Mononuclear cell (primary cell): ENCODE measurements around the gene OR4K5. TPM values are rescaled to one million over a fixed set of nuclear protein-coding genes. Genes with fewer than 3 reads are reported as not detected.

Experiments
- H3K27me3 ChIP-seq: 2 replicates; pipeline ENCODE4 v1.6.0; 2011; ENCODE audit warnings: low read length, control low read depth; ENCODE audit not compliant: insufficient read depth
- H3K4me1 ChIP-seq: 2 replicates; pipeline ENCODE4 v1.5.1; 2011; ENCODE audit warnings: mild to moderate bottlenecking, low read length, control low read depth; ENCODE audit not compliant: insufficient read depth
- H3K4me3 ChIP-seq: 2 replicates; pipeline ENCODE4 v1.5.1; 2011; ENCODE audit warnings: mild to moderate bottlenecking, low read length, moderate library complexity
- H3K9me3 ChIP-seq: 2 replicates; pipeline ENCODE4 v1.5.1; 2011; ENCODE audit warnings: low read depth, mild to moderate bottlenecking, control low read depth, low read length
- total RNA-seq: library from RNA; depleted of rRNA; stranded (reverse); fragments of >200 nt; gene quantifications from one replicate; pipeline ENCODE4 v1.2.3, GENCODE V29; 2012

The OR4K5 gene, protein sequence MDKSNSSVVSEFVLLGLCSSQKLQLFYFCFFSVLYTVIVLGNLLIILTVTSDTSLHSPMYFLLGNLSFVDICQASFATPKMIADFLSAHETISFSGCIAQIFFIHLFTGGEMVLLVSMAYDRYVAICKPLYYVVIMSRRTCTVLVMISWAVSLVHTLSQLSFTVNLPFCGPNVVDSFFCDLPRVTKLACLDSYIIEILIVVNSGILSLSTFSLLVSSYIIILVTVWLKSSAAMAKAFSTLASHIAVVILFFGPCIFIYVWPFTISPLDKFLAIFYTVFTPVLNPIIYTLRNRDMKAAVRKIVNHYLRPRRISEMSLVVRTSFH
- total RNA-seq = not detected

DNA sequence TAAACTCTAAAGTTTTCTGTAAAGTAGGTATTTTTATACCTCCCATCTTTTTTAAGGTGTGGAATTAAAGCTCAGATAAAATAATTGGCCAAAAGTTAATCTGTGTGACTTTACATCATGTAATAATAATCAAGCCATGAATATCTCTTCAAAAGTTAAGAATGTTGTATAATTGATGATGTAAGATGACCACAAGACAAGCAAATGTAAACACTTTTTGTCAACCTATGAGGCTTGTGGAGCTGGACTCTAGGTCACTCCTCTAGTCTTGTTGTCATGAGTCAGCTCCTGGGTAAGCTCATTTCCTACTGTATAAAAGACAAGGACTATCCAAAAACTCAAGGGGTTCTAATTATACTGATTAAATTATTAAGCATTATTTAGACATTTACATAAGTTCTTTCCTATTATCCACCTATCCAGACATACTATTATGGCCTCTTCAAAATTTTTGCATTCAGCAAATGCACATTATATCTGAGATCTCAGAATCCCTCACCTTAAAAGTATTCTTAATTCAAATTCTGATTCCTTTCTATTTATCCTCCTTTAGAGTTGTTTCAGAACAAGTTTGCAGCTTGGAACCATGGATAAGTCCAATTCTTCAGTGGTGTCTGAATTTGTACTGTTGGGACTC, at the start of gene OR4K5:
OR4K5 (plus strand) TSS at position 587 of the 637 bp plus-strand sequence; CDS start at position 587, 0 bp downstream.
- Histone ChIP-seq H3K4me1 (no peaks in the 10 kb centered on the region), H3K9me3 (no peaks in the 10 kb centered on the region), H3K4me3 (no peak within 1 kb of the TSS), H3K27me3 (no peaks in the 10 kb centered on the region)

DNA sequence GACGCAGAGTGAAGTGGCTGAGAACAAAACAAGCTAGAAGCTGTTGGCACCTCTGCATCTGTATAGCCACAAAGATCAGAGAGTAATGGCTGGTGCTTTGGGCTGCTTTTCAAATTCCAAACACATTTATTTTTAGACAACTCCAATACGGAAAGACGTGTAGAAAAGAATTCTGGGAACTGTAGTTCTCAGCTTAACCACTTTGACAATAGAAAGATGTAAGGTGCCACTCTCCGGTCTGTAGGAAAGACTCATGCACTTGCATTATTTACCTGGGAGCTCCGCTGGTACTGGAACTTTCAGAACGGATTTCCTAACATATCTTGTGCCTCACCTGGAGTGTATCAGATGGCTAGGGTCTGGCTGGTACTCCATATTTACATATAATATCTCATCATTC, 47.2 kb upstream of the OR4K5 start:
- no peaks in the 10 kb centered on the region for H3K9me3 ChIP-seq

DNA sequence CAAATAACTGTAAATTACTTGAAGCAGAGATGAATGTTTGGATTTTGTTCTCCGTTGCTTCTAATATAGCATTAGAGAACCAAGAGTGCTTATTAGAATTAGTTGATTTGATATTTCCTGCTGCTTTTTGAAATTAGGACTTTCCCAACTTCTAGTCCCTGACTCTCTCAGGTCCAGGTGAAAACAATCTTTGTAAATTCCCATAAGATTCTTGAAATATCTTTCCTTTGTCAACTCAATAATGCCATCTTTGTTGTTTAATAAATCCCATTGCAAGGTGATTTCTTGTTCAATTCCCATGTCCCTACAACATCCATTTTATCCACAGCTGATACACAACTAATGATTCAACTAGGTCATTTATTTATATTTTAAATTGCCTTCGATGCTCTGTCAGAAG, 45.6 kb upstream of the OR4K5 start, which contains the start of gene OR4K2:
OR4K2 (plus strand) TSS at position 301 of the 400 bp plus-strand sequence. CDS start 1,126 bp downstream, outside the sequence.
- Histone ChIP-seq H3K27me3 (no peaks in the 10 kb centered on the region), H3K9me3 (no peaks in the 10 kb centered on the region), H3K4me1 (no peaks in the 10 kb centered on the region), H3K4me3 (no peak within 1 kb of the TSS)

More for the DNA sequence above, 47.2 kb upstream of the OR4K5 start:
- no peaks in the 10 kb centered on the region for H3K27me3 ChIP-seq
- H3K4me1 ChIP-seq = no peaks in the 10 kb centered on the region
- H3K4me3 ChIP-seq = no peak overlapping the region

DNA sequence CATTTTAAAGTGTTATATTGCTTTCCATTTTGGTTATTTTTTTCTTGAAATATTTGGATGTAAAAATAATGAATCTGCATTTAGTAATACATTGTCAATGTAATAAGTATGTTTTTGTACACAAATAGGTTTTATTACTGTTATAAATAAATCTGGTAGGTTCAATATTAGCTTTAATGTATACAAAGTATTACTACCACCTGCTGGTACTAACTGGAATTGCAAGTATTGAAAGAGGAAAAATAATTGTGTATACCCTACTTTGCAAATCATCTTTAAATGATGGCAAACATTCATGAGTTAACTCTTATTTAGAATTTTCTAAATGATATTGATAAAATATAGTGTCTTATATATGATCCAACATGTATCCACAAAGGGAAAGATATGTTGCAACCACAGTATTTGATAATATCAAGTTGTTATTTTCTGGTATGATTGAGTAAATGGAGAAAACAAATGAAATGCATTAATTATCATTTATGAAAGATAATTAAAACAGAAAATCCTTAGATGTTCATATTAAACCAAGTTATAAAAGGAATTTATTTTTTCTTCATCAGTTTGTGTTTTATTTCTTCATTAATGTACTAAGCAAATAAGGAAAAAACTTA, 42.3 kb upstream of the OR4K5 start:
- Histone ChIP-seq H3K9me3 (no peaks in the 10 kb centered on the region), H3K27me3 (no peaks in the 10 kb centered on the region), H3K4me1 (no peaks in the 10 kb centered on the region), H3K4me3 (no peak overlapping the region)

DNA sequence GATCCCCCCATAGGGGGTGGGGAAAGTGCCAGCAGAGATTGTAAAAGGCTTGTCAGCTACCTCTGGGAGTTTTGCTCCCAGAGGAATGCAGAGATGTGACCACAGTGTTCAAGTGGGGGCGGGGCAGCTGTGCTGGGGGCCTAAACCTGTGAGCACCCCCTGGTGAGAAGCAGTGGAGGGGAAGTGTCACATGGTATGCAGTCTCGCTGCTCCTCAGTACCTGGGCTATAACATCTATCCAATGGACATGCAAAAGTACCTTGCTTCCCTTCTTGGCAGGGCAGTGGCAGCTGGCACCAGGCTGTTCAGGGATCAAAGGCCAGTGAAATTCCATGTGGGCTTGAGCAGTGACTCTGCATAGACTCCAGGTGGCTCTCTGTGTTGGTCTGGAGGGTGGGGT, 25.1 kb upstream of the OR4K5 start:
- H3K4me3 ChIP-seq = no peak overlapping the region
- H3K27me3 ChIP-seq = no peaks in the 10 kb centered on the region
- H3K9me3 ChIP-seq = peaks cover 14% of the 10 kb centered on the region
- no peaks in the 10 kb centered on the region for H3K4me1 ChIP-seq

DNA sequence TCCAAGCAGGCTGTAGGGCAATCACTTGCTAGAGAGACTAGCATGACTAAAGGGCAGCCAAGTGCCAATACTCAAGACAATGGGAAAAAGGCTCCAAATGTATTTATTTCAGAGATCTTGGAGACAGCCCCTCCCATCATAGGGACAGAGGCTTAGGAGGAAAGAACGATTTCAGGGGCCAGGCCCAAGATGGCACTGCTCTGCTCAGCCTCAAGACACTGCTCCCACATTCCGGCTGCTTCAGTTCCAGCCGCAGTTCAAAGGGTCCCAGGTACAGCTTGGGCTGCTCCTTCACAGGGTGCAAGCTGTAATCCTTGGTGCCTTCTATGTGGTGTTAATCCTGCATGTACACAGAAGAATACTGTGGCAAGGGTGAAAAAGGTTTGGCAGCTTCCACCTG, 19.4 kb upstream of the OR4K5 start:
- Histone ChIP-seq H3K9me3 (no peaks in the 10 kb centered on the region), H3K4me3 (no peak overlapping the region), H3K4me1 (no peaks in the 10 kb centered on the region), H3K27me3 (no peaks in the 10 kb centered on the region)

DNA sequence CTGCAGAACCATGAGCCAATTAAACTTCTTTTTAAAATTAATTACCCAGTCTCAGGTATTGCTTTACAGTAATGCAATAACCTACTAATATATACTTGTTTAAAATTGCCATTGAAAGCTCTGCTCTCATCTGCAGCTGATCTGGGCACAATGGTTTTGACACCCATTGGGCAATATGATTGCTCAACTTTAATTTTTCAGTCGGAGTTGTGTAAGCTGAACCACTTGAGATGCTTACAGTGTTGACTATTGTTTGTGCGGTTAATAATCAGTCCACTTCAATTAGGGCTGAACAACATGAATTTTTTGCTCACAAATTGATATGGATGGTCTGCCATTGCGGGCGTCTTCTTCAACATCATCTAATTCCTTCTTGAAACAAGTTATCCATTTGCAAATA, 18.0 kb upstream of the OR4K5 start:
- Histone ChIP-seq H3K27me3 (no peaks in the 10 kb centered on the region), H3K4me3 (no peak overlapping the region), H3K9me3 (no peaks in the 10 kb centered on the region), H3K4me1 (no peaks in the 10 kb centered on the region)

DNA sequence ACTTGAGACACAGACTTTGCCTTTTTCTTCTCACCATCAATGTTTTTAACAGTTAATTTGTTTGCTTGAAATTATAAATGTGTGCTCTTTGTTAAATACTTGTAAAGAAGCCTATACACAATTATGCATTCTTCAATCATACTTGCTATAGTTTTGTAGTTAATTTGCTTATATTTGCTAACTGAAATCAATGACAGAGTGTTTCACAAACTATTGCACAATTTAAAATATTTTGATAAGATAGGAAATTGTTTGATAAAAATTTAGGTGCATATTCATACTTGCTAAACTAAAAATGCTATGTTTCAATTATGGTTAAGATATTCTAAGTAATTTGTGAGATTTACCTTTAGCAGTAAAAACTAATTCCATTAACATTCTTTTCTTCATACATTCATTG, 13.7 kb upstream of the OR4K5 start:
- Histone ChIP-seq H3K4me1 (no peaks in the 10 kb centered on the region), H3K9me3 (no peaks in the 10 kb centered on the region), H3K4me3 (no peak overlapping the region), H3K27me3 (no peaks in the 10 kb centered on the region)

DNA sequence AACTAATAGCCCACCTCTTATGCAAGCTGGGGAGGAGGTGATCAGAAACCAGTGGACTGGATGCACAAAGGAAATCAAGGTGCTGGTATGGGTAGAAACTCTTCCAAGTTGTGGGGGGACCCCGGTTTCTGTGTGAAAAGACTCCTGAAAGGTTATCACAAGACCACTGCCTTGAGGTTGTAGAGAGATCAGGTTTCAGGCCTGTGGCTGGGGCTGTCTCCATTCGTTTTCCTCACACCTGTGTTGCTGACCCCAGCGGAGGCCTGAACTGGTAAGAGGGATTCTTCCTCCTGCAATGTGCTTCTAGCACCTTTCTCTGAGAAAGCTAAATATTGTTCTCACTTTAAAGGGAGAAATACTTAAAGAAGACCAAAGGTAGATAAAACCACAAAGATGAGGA, 9.3 kb upstream of the OR4K5 start:
- no peaks in the 10 kb centered on the region for H3K9me3 ChIP-seq
- no peaks in the 10 kb centered on the region for H3K27me3 ChIP-seq
- no peak overlapping the region for H3K4me3 ChIP-seq
- H3K4me1 ChIP-seq = no peaks in the 10 kb centered on the region

DNA sequence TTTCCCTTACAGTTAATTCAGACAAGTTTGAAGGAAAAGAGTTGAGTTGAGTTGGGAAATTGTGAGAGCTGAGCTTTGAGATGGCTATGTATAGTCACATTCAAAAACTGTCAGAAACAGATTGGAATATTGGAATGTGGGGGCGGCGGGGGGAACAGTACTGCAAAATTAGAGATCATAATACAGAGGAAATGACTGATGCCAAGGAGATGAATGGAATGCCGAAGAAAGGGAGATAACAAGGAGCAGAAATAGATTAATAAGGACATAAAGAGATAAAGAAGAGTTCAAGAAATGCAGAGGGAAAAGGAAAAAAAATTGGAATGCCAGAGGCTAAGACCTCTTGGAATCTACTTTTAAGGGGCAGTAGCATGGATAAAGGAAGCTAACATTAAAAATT, 3.2 kb upstream of the OR4K5 start:
- H3K27me3 ChIP-seq = no peaks in the 10 kb centered on the region
- no peaks in the 10 kb centered on the region for H3K4me1 ChIP-seq
- H3K9me3 ChIP-seq = no peaks in the 10 kb centered on the region
- H3K4me3 ChIP-seq = no peak overlapping the region

DNA sequence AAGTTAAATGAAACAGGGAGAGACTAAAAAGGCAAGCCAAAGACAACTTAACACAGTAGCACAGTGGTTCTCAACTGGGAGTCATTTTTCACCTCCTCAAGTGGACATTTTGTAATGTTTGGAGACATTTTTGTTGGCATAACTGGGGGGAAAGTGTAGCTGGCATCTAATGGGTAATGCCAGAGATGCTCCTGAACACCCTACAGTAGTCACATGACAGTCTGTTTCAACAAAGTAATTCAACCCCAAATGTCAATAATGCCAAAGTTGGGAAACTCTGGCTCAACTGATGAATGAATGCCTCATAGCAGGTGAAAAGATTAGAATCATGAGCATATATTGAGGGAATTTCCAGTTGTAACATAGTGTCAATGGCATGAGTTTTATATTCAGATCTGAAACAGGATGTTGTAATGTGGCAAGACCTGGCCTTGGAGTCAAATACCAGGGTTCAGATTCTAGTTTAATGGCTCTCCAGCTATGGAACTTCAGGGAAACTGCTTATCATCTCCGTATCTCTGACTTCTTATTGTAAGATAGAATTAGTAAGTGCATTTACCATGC, 2.4 kb upstream of the OR4K5 start:
- Histone ChIP-seq H3K9me3 (no peaks in the 10 kb centered on the region), H3K4me3 (no peak overlapping the region), H3K27me3 (no peaks in the 10 kb centered on the region), H3K4me1 (no peaks in the 10 kb centered on the region)

DNA sequence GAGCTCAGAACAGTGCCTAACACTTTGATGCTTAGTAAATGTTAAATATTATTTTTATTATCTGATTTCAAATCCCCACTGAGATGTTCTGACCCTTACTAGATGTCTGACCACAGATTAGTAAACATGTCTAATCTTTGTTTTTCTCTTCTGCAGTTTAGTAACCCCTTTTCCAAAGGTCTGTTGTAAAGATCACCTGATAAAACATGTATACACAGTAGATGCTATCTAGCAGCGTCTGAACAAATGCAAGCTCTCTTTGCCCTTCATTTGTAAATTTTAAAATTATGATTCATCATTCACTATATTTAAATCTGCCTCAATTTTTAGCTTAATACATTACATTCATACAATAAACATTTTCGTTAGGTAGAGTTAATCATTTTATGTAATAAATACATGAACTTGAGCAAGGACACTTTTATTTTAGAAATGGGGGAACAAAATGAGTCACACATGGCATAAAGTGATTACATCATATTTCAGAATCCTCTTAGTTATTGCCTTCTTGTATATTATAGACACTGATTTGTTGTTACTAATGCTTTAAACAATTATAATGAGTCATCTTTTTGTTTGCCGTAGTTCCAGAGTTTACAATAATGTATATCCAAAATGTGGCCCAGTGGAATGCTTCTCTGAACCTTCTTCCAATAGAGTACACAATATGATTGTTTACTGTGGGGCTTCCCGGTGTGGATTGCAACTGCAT, 1.7 kb upstream of the OR4K5 start:
- Histone ChIP-seq H3K4me1 (no peaks in the 10 kb centered on the region), H3K9me3 (no peaks in the 10 kb centered on the region), H3K4me3 (no peak overlapping the region), H3K27me3 (no peaks in the 10 kb centered on the region)

DNA sequence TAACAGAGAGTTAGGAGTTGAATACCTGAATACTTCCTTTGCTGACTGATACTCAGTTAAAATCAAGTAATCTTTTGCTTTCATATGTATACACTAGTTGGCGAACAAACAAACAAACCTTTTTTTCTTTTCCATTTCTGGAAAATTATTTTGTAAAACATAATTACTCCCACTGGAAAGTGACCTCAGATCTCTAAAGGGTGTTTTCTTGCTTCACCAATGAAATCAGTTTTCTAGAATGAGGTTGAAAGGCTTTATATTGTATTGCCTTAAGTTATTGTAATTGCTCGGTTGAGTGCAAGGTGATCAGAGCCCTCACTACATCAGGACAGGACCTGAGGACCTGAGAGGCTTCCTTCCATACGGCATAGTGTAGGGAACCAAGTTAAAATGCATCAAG, 10.2 kb downstream of the OR4K5 start, which contains the start of gene OR4K1:
OR4K1 (plus strand) TSS at position 301 of the 400 bp plus-strand sequence. CDS start 4,750 bp downstream, outside the sequence.
- H3K9me3 ChIP-seq = no peaks in the 10 kb centered on the region

DNA sequence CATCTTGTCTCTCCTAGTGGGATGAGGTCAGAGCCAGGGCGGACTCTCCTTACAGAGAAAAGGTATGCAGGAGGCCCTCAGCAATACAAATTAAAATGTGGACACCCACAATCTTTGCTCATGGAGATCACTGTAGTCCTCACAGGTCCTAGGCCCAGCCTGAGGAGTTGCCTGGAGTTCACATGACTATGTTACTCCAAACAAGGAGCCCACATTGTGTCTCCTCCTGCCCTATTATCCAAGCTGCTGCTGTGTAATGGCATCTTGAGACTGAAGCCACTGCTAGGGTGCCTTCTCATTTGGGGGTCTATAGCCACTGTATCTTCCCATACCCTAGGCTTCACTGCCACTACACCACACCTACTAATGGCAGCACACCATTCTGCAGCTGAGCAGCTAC, 21.3 kb downstream of the OR4K5 start:
- Histone ChIP-seq H3K4me3 (no peak overlapping the region), H3K27me3 (no peaks in the 10 kb centered on the region), H3K4me1 (no peaks in the 10 kb centered on the region), H3K9me3 (no peaks in the 10 kb centered on the region)

More for the DNA sequence above, 10.2 kb downstream of the OR4K5 start, which contains the start of gene OR4K1:
- Histone ChIP-seq H3K27me3 (no peaks in the 10 kb centered on the region), H3K4me3 (no peak within 1 kb of the TSS), H3K4me1 (no peaks in the 10 kb centered on the region)
